Ovary (tissue), 9 donors: ENCODE results near the gene KIF14. TPM values are rescaled to one million over a fixed set of nuclear protein-coding genes. Genes with fewer than 3 reads are reported as not detected.

Source experiments
- DNase-seq, 5 donors: peaks; one replicate each; pipeline ENCODE4 v3.0.0-alpha.2; 2019 to 2020
- H3K27ac ChIP-seq, 2 donors: fragments of 200-600 bp; one replicate each; pipeline versions ENCODE4 v1.5.1 to v1.8.0; 2019 to 2022
- H3K27me3 ChIP-seq: fragments of 200-600 bp; one replicate; pipeline ENCODE4 v1.8.0; 2022
- H3K36me3 ChIP-seq: fragments of 200-600 bp; sonication (generic); one replicate; pipeline ENCODE4 v1.5.1; 2019
- H3K4me1 ChIP-seq: one replicate; pipeline ENCODE4 v1.8.1; 2013; ENCODE audit warnings: mild to moderate bottlenecking, moderate library complexity; ENCODE audit not compliant: insufficient read depth
- H3K4me3 ChIP-seq: fragments of 200-600 bp; sonication (generic); one replicate; pipeline ENCODE4 v1.5.1; 2017
- H3K9me3 ChIP-seq, 2 donors: fragments of 200-600 bp in 1 of 2; sonication (generic) in 1 of 2; one replicate each; pipeline versions ENCODE4 v1.5.1 to v1.8.1; 2013 to 2019; ENCODE audit warnings: mild to moderate bottlenecking in 1 of 2, moderate library complexity in 1 of 2
- CTCF ChIP-seq, 3 donors: fragments of 450-650 bp in 2 of 3; fragments of 200-600 bp in 1 of 3; IDR thresholded peaks; one replicate each; pipeline versions ENCODE4 v1.5.1 to v1.8.0; 2016 to 2022; ENCODE audit warnings: antibody characterized with exemption in 3 of 3, mild to moderate bottlenecking in 1 of 3
- EP300 ChIP-seq: sonication (generic); formaldehyde crosslinking; IDR thresholded peaks from one replicate; pipeline ENCODE4 v1.6.1; 2017; ENCODE audit warnings: antibody characterized with exemption
- POLR2A ChIP-seq: fragments of 450-650 bp; IDR thresholded peaks from one replicate; pipeline ENCODE4 v1.6.1; 2017; ENCODE audit warnings: antibody characterized with exemption, mild to moderate bottlenecking, moderate library complexity
- WGBS, 3 donors: extraction: QIAGEN DNeasy Blood & Tissue Kit in 1 of 3; methylation state at CpG; one replicate each; pipeline versions ENCODE4 v1.1.5 to v1.1.7; 2013 to 2017; 5-methylcytosine and 5-hydroxymethylcytosine counted together
- intact Hi-C, 4 donors: fragments of 100-400 bp; cut with DNase I; formaldehyde crosslinking; loops; one replicate each; pipeline versions ENCODE4 v1.11.0 to v1.15.1; 2022 to 2023
- polyA plus RNA-seq, 2 donors: library from polyadenylated mRNA; stranded (reverse); fragments of 200-250 nt in 1 of 2; fragments of 350-450 nt in 1 of 2; fragmentation: Illumina TruSeq in 1 of 2; extraction: RNeasy Lipid Tissue Mini Kit (QIAGEN cat#74804) in 1 of 2; gene quantifications; one replicate each; pipeline ENCODE4 v1.2.3, GENCODE V29; 2013 to 2014
- total RNA-seq, 7 donors: library from RNA; depleted of rRNA in 2 of 7; stranded (reverse); fragments of >200 nt in 2 of 7; fragmentation: NEBNext Ultra II Directional in 3 of 7; extraction: Animal tissue kit (Norgen Biotek cat#: 25700) in 3 of 7; gene quantifications; one replicate each; pipeline versions ENCODE4 v1.1.0 to v1.2.4, GENCODE V29; 2016 to 2023
- donor health status: DM: no; HTN: no; CAD: no; lungs with moderate emphysema.
- donor health status: DM: no; HTN: no; CAD: no.
- donor health status: Bipolar disorder and iron deficiency.
- donor health status: DM: yes; HTN: yes; CAD: no.
- donor health status: DM: no; HTN: no; CAD: no.
- donor health status: DM: yes; HTN: yes; CAD: no.

KIF14 gene
- total and polyA plus RNA-seq, 9 donors = 0.03 to 0.40 (median 0.11) TPM; not detected in 2

DNA sequence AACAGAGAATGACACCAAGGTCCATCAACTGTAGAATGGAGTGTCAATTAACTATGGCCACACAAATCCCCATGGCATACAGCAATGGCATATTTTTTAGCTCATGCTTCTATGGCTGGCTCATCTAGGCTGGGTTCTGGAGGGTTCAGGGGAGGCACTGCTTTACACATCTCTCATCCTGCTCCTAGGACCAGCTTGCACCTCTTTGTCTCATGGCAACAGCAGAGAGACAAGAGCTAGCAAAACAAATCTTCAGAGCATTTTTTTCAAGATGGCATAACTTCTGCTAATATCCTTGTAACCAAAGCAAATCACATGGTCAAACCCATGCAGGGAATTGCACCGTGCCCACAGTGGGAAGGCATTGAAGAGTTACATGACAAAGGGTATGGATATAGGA lies 82.4 kb downstream of the KIF14 start:
- WGBS, 3 donors = 75 to 88% (median 80%) methylated on average over 1 of the region's 1 CpG
- H3K27ac ChIP-seq = no peak overlapping the region
- intact Hi-C loops = no loop called here
- no peaks in the 10 kb centered on the region for H3K27me3 ChIP-seq
- no peaks in the 10 kb centered on the region for H3K36me3 ChIP-seq
- H3K9me3 ChIP-seq = no peaks in the 10 kb centered on the region
- no peak for DNase-seq
- H3K4me1 ChIP-seq = no peaks in the 10 kb centered on the region
- TF ChIP-seq POLR2A = no peak
- TF ChIP-seq CTCF (IDR thresholded peaks at IDR 0.05) = no peak
- TF ChIP-seq EP300 = no peak
- H3K4me3 ChIP-seq = no peak overlapping the region

- WGBS, 3 donors = 78 to 82% (median 78%) methylated on average over 4 of the region's 4 CpGs
- no peak overlapping the region for H3K4me3 ChIP-seq
- H3K27ac ChIP-seq = no peak overlapping the region
- H3K9me3 ChIP-seq = no peaks in the 10 kb centered on the region
- H3K4me1 ChIP-seq = no peaks in the 10 kb centered on the region
- no peaks in the 10 kb centered on the region for H3K27me3 ChIP-seq
- no peak for DNase-seq
- no peak for TF ChIP-seq EP300
- no peak for TF ChIP-seq CTCF (IDR thresholded peaks at IDR 0.05)
- no peak for TF ChIP-seq POLR2A
- no peaks in the 10 kb centered on the region for H3K36me3 ChIP-seq
- intact Hi-C loops = no loop called here
Measured at GRCh38 chr1:200535605-200536004, 84.9 kb downstream of the KIF14 start.

DNA sequence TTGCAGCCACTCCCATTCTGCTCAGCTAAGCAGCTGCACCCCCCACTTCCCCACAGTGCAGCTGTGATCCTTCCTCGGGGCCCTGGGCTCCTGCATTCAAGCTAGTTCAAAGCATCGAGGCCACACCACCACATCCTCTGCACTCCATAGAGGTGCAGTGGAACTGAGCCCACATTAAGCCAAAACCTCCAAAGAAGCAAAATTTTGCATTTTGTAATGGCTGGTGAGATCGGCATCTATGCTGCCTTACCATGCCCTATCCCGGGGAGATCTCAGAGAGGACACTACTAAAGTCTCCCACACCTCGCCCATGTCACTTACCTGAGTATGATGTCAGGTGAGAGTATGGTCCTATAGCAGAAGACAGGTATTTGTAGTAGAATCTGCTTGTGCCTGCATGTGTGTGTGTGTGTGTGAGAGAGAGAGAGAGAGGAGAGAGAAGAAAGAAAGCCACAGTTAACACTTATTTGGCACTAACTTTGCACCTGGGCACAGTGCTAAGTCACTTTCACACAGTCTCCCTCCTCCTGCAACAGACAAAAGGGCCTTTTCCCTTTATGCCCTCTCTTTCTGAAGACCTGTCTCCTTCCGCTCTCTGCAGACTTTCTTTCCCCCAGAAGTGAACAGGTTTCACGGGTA lies 89.8 kb downstream of the KIF14 start:
- no peak overlapping the region for H3K4me3 ChIP-seq
- WGBS, 3 donors = 48 to 56% (median 50%) methylated on average over 7 of the region's 7 CpGs

GRCh38 chr1:200528858-200529606 lies 91.5 kb downstream of the KIF14 start:
- WGBS, 3 donors = 69 to 73% (median 70%) methylated on average over 4 of the region's 4 CpGs
- TF ChIP-seq CTCF (IDR thresholded peaks at IDR 0.05) (no peak), POLR2A (no peak), EP300 (no peak)
- no peaks in the 10 kb centered on the region for H3K36me3 ChIP-seq
- no peak overlapping the region for H3K27ac ChIP-seq
- no peaks in the 10 kb centered on the region for H3K9me3 ChIP-seq
- intact Hi-C loops = no loop called here
- no peaks in the 10 kb centered on the region for H3K27me3 ChIP-seq
- H3K4me3 ChIP-seq = no peak overlapping the region
- no peaks in the 10 kb centered on the region for H3K4me1 ChIP-seq
- DNase-seq = no peak

More for the DNA sequence above, 89.8 kb downstream of the KIF14 start:
- Histone ChIP-seq H3K9me3 (no peaks in the 10 kb centered on the region), H3K27ac (no peak overlapping the region), H3K27me3 (no peaks in the 10 kb centered on the region), H3K36me3 (no peaks in the 10 kb centered on the region), H3K4me1 (no peaks in the 10 kb centered on the region)
- intact Hi-C loops = no loop called here
- DNase-seq = no peak
- TF ChIP-seq POLR2A (no peak), CTCF (IDR thresholded peaks at IDR 0.05) (no peak), EP300 (no peak)
